GM19025 (cell line): ENCODE results near the gene BMP4.

Experiments
- ATAC-seq: cut with Tn5 transposase; IDR thresholded peaks from one replicate; pipeline ENCODE4 v1.9.1; 2021; ENCODE audit warnings: mild to moderate bottlenecking, low read depth, moderate library complexity; ENCODE audit not compliant: unreplicated experiment

BMP4 gene

GRCh38 chr14:53900499-53900898 is 56.1 kb downstream of the BMP4 start:
- ATAC-seq: no peak
